ENCODE measurements around the gene CALN1. TPM values are rescaled to one million over a fixed set of nuclear protein-coding genes. Genes with fewer than 3 reads are reported as not detected.
A peak's percentile ranks its signal among the peaks of the same experiment; 100 is the strongest.

The CALN1 gene
- polyA plus RNA-seq, 6 donors from 2014 or later = not detected

DNA sequence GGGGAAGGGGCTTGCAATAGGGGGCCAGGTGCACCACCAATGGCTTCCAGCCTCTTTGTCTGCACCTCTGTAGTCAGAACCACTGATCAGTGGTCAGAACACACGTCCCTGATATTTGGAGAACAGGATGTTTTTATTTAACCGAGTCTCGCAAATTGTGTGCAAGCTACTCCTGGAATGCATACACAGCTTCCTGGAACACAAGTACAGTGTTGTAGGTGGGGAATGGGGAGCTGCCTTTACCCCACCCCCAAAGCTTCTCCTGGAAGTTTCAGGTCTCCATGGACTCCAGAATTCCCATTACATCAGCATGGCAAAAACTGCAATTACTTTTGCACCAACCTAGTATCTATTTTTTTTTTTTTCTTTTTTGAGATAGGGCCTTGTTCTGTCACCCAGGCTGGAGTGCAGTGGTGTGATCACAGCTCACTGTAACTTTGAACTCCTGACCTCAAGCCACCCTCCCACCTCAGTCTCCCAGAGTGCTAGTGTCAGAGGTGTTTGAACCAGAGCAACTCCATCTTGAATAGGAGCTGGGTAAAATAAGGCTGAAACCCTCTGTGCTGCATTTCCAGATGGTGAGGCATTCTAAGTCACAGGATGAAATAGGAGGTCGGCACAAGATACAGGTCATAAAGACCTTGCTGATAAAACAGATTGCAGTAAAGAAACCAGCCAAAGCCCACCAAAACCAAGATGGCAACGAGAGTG is 374.0 kb downstream of the CALN1 start:
- no peaks in the 10 kb centered on the region for H3K4me1 Mint-ChIP-seq
- peaks cover 5 to 16% (median 10%) of the 10 kb centered on the region in 7 donors for H3K9me3 Mint-ChIP-seq
- H3K36me3 Mint-ChIP-seq = no peaks in the 10 kb centered on the region
- H3K27me3 Mint-ChIP-seq = no peaks in the 10 kb centered on the region
- ATAC-seq (ENCODE audit: low read depth in 2 of 2) = no peak
- no peak overlapping the region for H3K27ac Mint-ChIP-seq
- no peak overlapping the region for H3K4me3 Mint-ChIP-seq
- no peak for DNase-seq

DNA sequence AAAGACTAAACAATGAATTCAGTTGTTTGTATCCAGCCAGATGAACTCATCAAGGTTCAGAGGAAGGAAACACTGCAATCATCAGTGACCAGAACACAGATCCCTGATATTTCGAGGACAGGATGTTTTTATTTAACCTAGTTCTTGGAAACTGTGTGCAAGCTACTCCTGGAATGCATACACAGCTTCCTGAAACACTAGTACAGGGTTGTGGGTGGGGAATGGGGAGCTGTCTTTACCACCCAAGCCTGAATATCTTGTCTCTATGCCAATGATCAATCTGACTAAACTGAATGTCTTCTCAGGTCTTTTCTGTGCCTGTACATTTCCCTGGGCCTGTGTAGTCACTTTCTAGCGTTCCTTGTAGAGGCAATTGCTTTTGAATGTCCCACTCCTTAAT is 374.6 kb downstream of the CALN1 start:
- Mint-ChIP-seq H3K27me3 (no peaks in the 10 kb centered on the region), H3K9me3 (peaks cover 5 to 16% (median 10%) of the 10 kb centered on the region in 7 donors), H3K4me3 (no peak overlapping the region), H3K4me1 (no peaks in the 10 kb centered on the region), H3K36me3 (no peaks in the 10 kb centered on the region), H3K27ac (no peak overlapping the region)
- DNase-seq = no peak
- no peak for ATAC-seq (ENCODE audit: low read depth in 2 of 2)

DNA sequence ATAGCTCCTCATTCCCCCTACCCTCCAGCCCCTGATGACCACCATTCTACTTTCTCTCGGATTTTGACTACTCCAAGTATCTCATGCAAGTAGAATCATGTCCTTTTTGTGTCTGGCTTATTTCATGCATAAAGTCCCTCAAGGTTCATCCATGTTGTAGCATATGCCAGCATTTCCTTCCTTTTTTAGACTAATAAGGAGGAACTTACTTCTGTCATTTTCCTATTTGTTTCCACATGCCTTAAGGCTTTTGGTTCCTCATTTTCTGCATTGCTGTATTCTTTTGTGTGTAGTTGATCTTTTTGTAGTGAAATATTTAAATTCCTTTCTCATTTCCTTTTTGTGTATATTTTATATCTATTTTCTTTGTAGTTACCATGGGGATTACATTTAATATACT is 376.9 kb downstream of the CALN1 start:
- no peaks in the 10 kb centered on the region for H3K27me3 Mint-ChIP-seq
- H3K9me3 Mint-ChIP-seq = peaks cover 5 to 18% (median 10%) of the 10 kb centered on the region in 7 donors
- H3K4me1 Mint-ChIP-seq = no peaks in the 10 kb centered on the region
- H3K4me3 Mint-ChIP-seq = no peak overlapping the region
- no peaks in the 10 kb centered on the region for H3K36me3 Mint-ChIP-seq
- no peak overlapping the region for H3K27ac Mint-ChIP-seq
- DNase-seq (no peak), ATAC-seq (ENCODE audit: low read depth in 2 of 2) (no peak)

DNA sequence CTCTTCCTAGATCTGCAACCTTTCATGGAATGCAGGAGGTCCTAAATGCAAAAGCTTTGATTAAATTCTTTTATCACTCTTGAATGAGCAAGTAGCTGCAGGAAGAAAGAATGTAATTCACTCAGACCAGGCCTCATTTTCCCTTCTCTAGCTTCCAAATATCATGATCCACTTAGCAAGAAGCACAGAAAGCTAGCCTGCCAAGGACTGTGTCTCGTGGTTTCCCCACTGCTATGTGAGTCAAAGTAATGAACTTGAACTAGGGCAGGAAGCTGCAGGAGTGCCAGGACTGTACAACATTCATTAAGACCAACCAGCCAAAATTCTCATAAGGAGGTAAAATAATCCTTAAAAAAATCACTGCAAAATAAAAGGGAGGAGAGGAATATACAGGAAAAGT is 379.2 kb downstream of the CALN1 start:
- Mint-ChIP-seq H3K4me1 (no peaks in the 10 kb centered on the region), H3K27me3 (no peaks in the 10 kb centered on the region), H3K27ac (no peak overlapping the region), H3K4me3 (no peak overlapping the region), H3K9me3 (peaks cover 5 to 20% (median 8%) of the 10 kb centered on the region in 7 donors), H3K36me3 (no peaks in the 10 kb centered on the region)
- ATAC-seq (ENCODE audit: low read depth in 2 of 2) (no peak), DNase-seq (no peak)

DNA sequence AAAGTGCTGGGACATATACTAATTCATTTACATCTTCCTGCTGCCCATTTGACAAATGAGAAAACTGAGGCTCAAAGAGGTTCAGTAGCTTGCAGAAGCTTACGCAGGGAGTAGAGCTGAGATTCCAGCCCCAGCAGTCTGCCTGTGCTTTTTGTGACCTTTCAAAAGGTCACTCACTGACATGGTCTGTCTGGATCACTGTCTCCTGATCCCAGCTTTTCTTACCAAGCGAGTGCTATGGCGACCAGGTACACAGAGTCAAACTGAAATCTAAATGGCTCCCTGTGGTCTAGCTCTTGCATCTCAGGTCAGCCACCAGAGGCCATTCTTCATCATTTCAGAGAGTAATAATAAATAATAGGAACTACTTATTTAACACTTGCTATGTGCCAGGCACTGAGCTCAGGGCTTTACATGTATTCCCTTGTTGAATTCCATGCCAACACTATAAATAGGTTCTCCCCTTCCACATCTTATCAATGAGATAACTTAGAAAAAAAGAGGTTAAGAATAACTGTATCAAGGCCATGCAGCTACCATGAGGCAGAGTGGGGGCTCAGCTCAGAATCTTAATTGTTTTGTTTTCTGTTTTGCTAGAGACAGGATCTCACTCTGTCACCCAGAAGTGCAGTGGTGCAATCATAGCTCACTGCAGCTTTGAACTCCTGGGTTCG is 381.0 kb downstream of the CALN1 start:
- Mint-ChIP-seq H3K4me1 (no peaks in the 10 kb centered on the region), H3K9me3 (peaks cover under 1 to 19% (median 3%) of the 10 kb centered on the region in 7 donors), H3K27me3 (no peaks in the 10 kb centered on the region), H3K4me3 (no peak overlapping the region), H3K36me3 (no peaks in the 10 kb centered on the region), H3K27ac (no peak overlapping the region)
- ATAC-seq (ENCODE audit: low read depth in 2 of 2) (no peak), DNase-seq (no peak)

DNA sequence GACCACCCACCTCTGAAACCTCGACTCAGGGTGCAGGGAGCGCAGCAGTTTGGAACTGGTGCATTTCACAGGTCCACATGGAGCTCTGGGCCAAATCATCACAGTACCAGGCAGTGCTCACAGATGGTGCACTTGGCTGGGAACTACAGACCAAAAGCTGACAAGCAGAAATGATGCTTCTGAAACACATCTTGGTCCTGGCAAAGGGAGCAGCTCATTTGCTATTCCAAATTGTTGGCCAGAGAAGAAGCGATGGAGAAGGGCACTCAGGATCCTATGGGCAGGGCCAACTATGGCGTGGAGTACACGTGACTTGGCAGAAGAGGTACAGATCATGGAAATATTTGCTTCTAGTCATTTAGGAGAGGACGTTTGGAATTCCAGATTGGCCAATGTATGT is 383.9 kb downstream of the CALN1 start:
- H3K9me3 Mint-ChIP-seq = peaks cover 0 to 9% (median 3%) of the 10 kb centered on the region in 7 donors
- ATAC-seq (ENCODE audit: low read depth in 2 of 2) (no peak), DNase-seq (no peak)
- H3K27ac Mint-ChIP-seq = no peak overlapping the region
- no peak overlapping the region for H3K4me3 Mint-ChIP-seq
- H3K27me3 Mint-ChIP-seq = no peaks in the 10 kb centered on the region
- no peaks in the 10 kb centered on the region for H3K36me3 Mint-ChIP-seq
- H3K4me1 Mint-ChIP-seq = no peaks in the 10 kb centered on the region

DNA sequence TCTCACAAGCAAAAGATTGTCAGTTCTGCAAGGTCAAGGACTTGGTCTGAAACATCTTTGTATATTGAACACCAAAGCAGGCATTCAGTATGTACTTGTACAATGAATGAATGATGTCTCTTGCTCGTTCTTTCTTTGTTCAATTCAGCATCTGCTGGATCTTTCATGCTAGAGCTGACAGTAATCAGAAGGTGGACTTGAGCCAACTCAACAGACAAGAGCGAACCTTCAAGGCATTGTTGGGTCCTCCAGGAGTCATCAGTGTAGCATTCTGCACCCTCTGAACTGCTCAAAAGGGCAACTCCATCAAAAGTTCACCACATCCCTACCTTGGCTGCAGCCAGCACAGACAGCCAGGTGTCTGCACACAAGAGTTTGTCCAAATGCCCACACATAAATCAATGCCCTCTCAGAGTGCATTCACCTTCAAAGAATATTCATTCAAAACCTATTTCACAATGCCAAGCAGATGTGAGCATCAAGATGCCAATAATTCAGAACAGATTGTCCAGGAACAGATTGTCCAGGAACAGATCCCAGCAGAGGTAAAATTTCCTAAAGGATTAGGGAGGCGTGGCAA is 386.7 kb downstream of the CALN1 start:
- DNase-seq (no peak), ATAC-seq (ENCODE audit: low read depth in 2 of 2) (no peak)
- Mint-ChIP-seq H3K36me3 (no peaks in the 10 kb centered on the region), H3K4me1 (no peaks in the 10 kb centered on the region), H3K9me3 (peaks cover 0 to 13% (median 3%) of the 10 kb centered on the region in 7 donors), H3K4me3 (no peak overlapping the region), H3K27ac (peak overlapping the region in 1 of 6 donors; percentile 39), H3K27me3 (no peaks in the 10 kb centered on the region)

DNA sequence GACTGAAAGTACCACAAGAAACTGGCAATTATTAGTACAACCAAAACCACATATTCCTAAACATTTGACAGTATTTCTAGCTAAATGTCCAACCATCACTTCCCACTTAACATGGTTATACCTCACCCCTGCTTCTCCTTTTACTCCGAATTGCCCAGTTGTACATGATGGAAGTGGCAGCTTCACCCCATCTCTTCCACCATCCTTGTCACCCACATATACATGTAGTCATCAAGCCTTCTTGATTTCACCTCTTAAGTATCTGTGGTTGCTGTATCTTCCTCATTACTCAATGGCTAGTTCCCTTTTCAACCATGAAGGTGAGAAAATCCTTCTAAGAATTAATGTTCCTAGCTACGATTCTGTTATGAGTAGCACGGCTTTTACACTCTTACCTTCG is 388.2 kb downstream of the CALN1 start:
- Mint-ChIP-seq H3K27ac (no peak overlapping the region), H3K9me3 (peaks cover 0 to 9% (median 6%) of the 10 kb centered on the region in 7 donors), H3K4me1 (no peaks in the 10 kb centered on the region), H3K36me3 (no peaks in the 10 kb centered on the region), H3K27me3 (no peaks in the 10 kb centered on the region), H3K4me3 (no peak overlapping the region)
- no peak for DNase-seq
- no peak for ATAC-seq (ENCODE audit: low read depth in 2 of 2)

DNA sequence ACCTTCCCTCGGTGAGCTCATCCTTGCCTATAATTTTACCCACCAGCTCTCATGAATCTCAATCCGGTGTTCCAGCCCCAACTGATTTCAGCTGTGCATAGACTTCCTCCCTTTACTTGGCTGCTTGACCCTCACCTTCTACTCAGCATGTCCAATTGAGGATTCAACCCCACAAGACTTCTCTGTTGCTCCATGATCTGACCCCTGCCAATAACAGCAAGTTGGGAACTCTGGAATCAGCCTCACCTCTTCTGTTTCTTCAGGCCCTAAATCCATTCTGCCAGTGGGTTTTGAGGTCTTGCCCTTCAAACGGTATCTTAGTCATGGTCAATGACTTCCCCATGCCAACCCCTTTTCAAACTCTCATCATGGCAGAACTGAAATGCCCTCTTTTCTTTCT is 390.4 kb downstream of the CALN1 start:
- Mint-ChIP-seq H3K27me3 (no peaks in the 10 kb centered on the region), H3K4me1 (no peaks in the 10 kb centered on the region), H3K36me3 (no peaks in the 10 kb centered on the region), H3K9me3 (peaks cover 0 to 9% (median 3%) of the 10 kb centered on the region in 7 donors), H3K4me3 (no peak overlapping the region), H3K27ac (no peak overlapping the region)
- DNase-seq (no peak), ATAC-seq (ENCODE audit: low read depth in 2 of 2) (no peak)

DNA sequence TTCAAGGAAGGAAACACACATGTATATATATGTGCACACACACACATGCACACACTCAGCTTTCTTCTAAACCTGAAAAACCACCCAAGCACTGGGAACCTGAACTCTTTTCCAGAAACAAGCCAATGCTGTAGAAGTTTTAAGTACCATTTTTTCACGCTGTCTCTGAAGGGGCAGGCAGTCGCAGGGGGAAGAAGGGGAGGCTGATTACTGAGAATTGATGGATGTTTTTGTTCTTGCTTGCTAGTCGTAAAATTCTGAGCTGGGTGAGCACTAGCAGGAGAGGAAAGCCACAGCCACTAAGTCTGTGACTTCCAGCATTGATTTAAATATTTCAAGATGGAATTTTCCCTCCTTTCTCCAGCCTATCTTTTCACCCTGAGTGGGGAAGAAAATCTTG is 391.8 kb downstream of the CALN1 start:
- H3K36me3 Mint-ChIP-seq = no peaks in the 10 kb centered on the region
- H3K9me3 Mint-ChIP-seq = peaks cover 0 to 9% (median 3%) of the 10 kb centered on the region in 7 donors
- H3K4me1 Mint-ChIP-seq = no peaks in the 10 kb centered on the region
- DNase-seq = no peak
- H3K27ac Mint-ChIP-seq = no peak overlapping the region
- no peak overlapping the region for H3K4me3 Mint-ChIP-seq
- no peak for ATAC-seq (ENCODE audit: low read depth in 2 of 2)
- no peaks in the 10 kb centered on the region for H3K27me3 Mint-ChIP-seq

DNA sequence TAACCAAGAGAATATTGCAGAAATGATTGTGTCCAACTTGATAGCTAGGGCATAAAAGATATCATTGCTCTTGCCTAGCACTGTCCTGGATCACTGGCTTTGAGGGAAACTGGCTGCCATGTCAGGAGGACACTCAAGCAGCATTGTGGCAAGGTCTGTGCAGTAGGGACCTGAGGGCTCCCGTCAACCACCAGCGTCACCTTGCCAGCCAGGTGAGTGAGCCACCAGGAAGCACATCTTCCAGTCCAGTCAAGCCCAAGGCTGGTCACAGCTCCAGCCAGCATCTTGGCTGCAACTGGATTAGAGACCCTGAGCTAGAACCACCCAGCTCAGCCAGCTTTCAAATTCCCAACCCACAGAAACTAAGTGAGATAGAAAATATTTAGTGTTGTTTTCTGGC is 392.7 kb downstream of the CALN1 start:
- ATAC-seq (ENCODE audit: low read depth in 2 of 2) (no peak), DNase-seq (no peak)
- Mint-ChIP-seq H3K4me3 (no peak overlapping the region), H3K27me3 (no peaks in the 10 kb centered on the region), H3K27ac (no peak overlapping the region), H3K36me3 (no peaks in the 10 kb centered on the region), H3K9me3 (peaks cover 0 to 9% (median 2%) of the 10 kb centered on the region in 7 donors), H3K4me1 (no peaks in the 10 kb centered on the region)

DNA sequence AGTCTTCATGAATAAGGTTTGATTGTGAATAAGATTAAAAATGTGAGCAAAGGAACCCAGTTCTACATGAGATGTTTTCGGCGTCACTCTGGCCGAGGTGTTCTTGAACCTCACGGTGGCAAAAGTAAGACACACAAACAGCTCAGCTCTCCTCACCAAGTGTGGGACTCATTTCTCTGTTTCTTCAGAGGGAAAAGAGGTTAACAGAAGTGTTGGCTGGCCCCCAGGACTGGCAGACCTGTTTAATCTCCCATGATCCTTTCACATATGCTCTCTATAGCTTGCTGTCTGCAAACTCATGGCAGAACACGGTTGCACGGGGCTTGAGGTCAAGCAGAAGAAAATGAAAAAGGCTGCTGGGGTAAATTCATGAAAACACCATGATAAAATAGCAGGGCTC is 394.4 kb downstream of the CALN1 start:
- no peak overlapping the region for H3K4me3 Mint-ChIP-seq
- H3K9me3 Mint-ChIP-seq = peaks cover 0 to 9% (median 2%) of the 10 kb centered on the region in 7 donors
- ATAC-seq (ENCODE audit: low read depth in 2 of 2) (no peak), DNase-seq (no peak)
- H3K27me3 Mint-ChIP-seq = no peaks in the 10 kb centered on the region
- no peak overlapping the region for H3K27ac Mint-ChIP-seq
- no peaks in the 10 kb centered on the region for H3K36me3 Mint-ChIP-seq
- no peaks in the 10 kb centered on the region for H3K4me1 Mint-ChIP-seq

DNA sequence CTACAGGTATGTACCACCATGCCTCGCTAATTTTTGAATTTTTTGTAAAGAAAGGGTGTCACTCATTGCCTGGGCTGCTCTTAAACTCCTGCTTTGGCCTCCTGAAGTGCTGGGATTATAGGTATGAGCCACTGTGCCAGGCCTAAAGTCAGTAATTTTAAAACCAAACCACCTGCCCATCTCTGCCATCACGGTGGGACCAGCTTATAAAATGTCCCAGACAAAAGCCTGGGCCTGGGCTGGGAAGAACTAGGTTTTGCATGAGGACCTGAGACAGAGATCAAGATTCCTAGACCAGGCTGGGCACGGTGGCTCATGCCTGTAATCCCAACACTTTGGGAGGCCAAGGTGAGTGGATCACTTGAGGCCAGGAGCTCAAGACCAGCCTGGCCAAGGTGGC is 395.6 kb downstream of the CALN1 start:
- Mint-ChIP-seq H3K36me3 (no peaks in the 10 kb centered on the region), H3K9me3 (peaks cover 0 to 9% (median 0%) of the 10 kb centered on the region in 7 donors), H3K4me3 (no peak overlapping the region), H3K27me3 (no peaks in the 10 kb centered on the region), H3K4me1 (no peaks in the 10 kb centered on the region), H3K27ac (no peak overlapping the region)
- ATAC-seq (ENCODE audit: low read depth in 2 of 2) (no peak), DNase-seq (no peak)

DNA sequence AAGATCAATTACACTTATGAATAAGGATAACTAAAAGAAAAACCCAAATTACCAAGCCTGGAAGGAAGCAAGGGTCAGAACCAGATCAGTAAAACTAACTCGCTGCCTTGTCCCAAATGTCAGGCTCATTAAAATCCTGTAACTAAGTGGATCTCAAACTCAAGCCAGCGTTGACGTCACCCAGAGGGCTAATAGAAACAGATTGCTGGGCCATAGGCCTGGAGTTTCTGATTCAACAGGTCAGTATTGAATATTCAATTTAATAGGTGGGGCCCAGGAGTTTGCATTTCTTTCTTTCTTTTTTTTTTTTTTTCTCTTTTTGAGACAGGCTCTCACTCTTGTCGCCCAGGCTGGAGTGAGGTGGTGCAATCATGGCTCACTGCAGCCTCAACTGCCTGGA is 397.0 kb downstream of the CALN1 start:
- Mint-ChIP-seq H3K4me1 (no peaks in the 10 kb centered on the region), H3K27ac (no peak overlapping the region), H3K27me3 (no peaks in the 10 kb centered on the region), H3K9me3 (peaks cover 0 to 9% (median 0%) of the 10 kb centered on the region in 7 donors), H3K36me3 (no peaks in the 10 kb centered on the region), H3K4me3 (no peak overlapping the region)
- ATAC-seq (ENCODE audit: low read depth in 2 of 2) = no peak
- DNase-seq = no peak

All from naive B cell (primary cell).